H1 (cell line): Measurements from ENCODE around the gene ARHGAP12. TPM values are rescaled to one million over a fixed set of nuclear protein-coding genes. Genes with fewer than 3 reads are reported as not detected.

Experiments
- CTCF ChIA-PET: fragments of 300-600 bp; sonication (Branson Sonifier 250); formaldehyde crosslinking; loops from one replicate; lab custom pipeline; 2021; ENCODE audit not compliant: partially characterized antibody; lab: Charles Lee
- POLR2A ChIA-PET: fragments of 300-600 bp; sonication (Branson Sonifier 250); formaldehyde crosslinking; loops from one replicate; lab custom pipeline; 2021; ENCODE audit warnings: inconsistent platforms; ENCODE audit not compliant: partially characterized antibody; lab: Charles Lee
- DNase-seq, 2 experiments: peaks; one replicate each; pipeline versions ENCODE4 v3.0.0 to v3.0.0-alpha.2; 2010 to 2022; ENCODE audit warnings: low spot score in 2 of 2, low read depth in 1 of 2, mixed read lengths in 1 of 2
- FAIRE-seq: peaks from 2 replicates; lab custom pipeline; 2011; peaks lifted over from hg19 to GRCh38; lab: Jason Lieb, UNC
- H2AFZ ChIP-seq: 2 replicates; pipeline ENCODE4 v1.8.1; 2012; ENCODE audit warnings: low read length, inconsistent platforms
- H2AK5ac ChIP-seq: 2 replicates; pipeline ENCODE4 v1.6.1; 2013; ENCODE audit warnings: low read depth, low read length
- H2BK120ac ChIP-seq: replicated peaks from 2 replicates; pipeline ENCODE3; 2013; ENCODE audit warnings: low read depth, low read length, inconsistent platforms
- H2BK12ac ChIP-seq: 2 replicates; pipeline ENCODE4 v1.6.1; 2013; ENCODE audit warnings: low read depth, low read length
- H2BK15ac ChIP-seq: 2 replicates; pipeline ENCODE4 v1.6.1; 2013; ENCODE audit warnings: low read length
- H2BK20ac ChIP-seq: 2 replicates; pipeline ENCODE4 v1.6.1; 2013; ENCODE audit warnings: low read length
- H2BK5ac ChIP-seq: 2 replicates; pipeline ENCODE4 v1.6.1; 2013; ENCODE audit warnings: low read depth, low read length
- H3K14ac ChIP-seq: 2 replicates; pipeline ENCODE4 v1.6.1; 2013; ENCODE audit warnings: inconsistent platforms; ENCODE audit not compliant: insufficient read length
- H3K18ac ChIP-seq: 2 replicates; pipeline ENCODE4 v1.6.1; 2013; ENCODE audit warnings: low read length; ENCODE audit errors: extremely low read depth
- H3K23ac ChIP-seq: 2 replicates; pipeline ENCODE4 v1.6.1; 2013; ENCODE audit warnings: inconsistent platforms; ENCODE audit not compliant: insufficient read length
- H3K23me2 ChIP-seq: 2 replicates; pipeline ENCODE4 v1.6.1; 2013; ENCODE audit warnings: low read depth, low read length
- H3K27ac ChIP-seq: 2 replicates; pipeline ENCODE4 v1.6.1; 2011; ENCODE audit warnings: low read depth, low read length, inconsistent platforms
- H3K27me3 ChIP-seq, 4 experiments: replicated peaks in 1 of 4; 1 replicate in 1 of 4; 2 replicates in 3 of 4; pipeline versions ENCODE4 v1.6.1 to v1.8.1; 2011 to 2013; ENCODE audit warnings: low read length in 3 of 4, mild to moderate bottlenecking in 3 of 4, inconsistent platforms in 2 of 4, mixed read lengths in 2 of 4, moderate library complexity in 1 of 4; ENCODE audit not compliant: control insufficient read depth in 3 of 4, insufficient read depth in 3 of 4; ENCODE audit errors: extremely low read depth in 1 of 4
- H3K36me3 ChIP-seq, 4 experiments: 2 replicates each; pipeline versions ENCODE4 v1.6.1 to v1.8.1; 2011 to 2013; ENCODE audit warnings: mild to moderate bottlenecking in 4 of 4, low read length in 3 of 4, moderate library complexity in 2 of 4, control low read depth in 1 of 4, inconsistent platforms in 1 of 4; ENCODE audit not compliant: insufficient read depth in 4 of 4, control insufficient read depth in 2 of 4
- H3K4ac ChIP-seq: replicated peaks from 2 replicates; pipeline ENCODE3; 2013; ENCODE audit warnings: low read length, low read depth, mixed read lengths, inconsistent platforms; ENCODE audit not compliant: insufficient read length
- H3K4me1 ChIP-seq, 4 experiments: replicated peaks in 1 of 4; 1 replicate in 1 of 4; 2 replicates in 3 of 4; pipeline versions ENCODE4 v1.6.1 to v1.8.1; 2011 to 2013; ENCODE audit warnings: low read length in 3 of 4, inconsistent platforms in 2 of 4, mixed read lengths in 1 of 4; ENCODE audit not compliant: insufficient read depth in 4 of 4, control insufficient read depth in 3 of 4
- H3K4me2 ChIP-seq, 2 experiments: 2 replicates each; pipeline versions ENCODE4 v1.6.1 to v1.8.1; 2011 to 2013; ENCODE audit warnings: low read depth in 2 of 2, low read length in 2 of 2, control low read depth in 1 of 2, inconsistent platforms in 1 of 2, mild to moderate bottlenecking in 1 of 2; ENCODE audit not compliant: insufficient read depth in 1 of 2
- H3K4me3 ChIP-seq, 4 experiments: fragments of 200-600, 300-600 bp in 1 of 4; sonication (generic), shearing (Covaris generic), sonication (Bioruptor Twin) in 1 of 4; 2 replicates each; pipeline versions ENCODE4 v1.5.1 to v1.8.1; 2011 to 2016; ENCODE audit warnings: low read length in 4 of 4, low read depth in 3 of 4, control low read depth in 2 of 4, inconsistent platforms in 2 of 4, mild to moderate bottlenecking in 2 of 4, mixed read lengths in 1 of 4, moderate library complexity in 1 of 4; ENCODE audit not compliant: insufficient read depth in 2 of 4; ENCODE audit errors: extremely low read depth in 1 of 4
- H3K56ac ChIP-seq: replicated peaks from 2 replicates; pipeline ENCODE3; 2013; ENCODE audit warnings: low read depth, mild to moderate bottlenecking, mixed read lengths, low read length, inconsistent platforms; ENCODE audit not compliant: insufficient read length
- H3K79me1 ChIP-seq: 2 replicates; pipeline ENCODE4 v1.6.1; 2013; ENCODE audit warnings: low read depth, low read length, control low read depth
- H3K79me2 ChIP-seq, 2 experiments: 2 replicates each; pipeline versions ENCODE4 v1.6.1 to v1.8.1; 2012 to 2013; ENCODE audit warnings: low read length in 2 of 2, mild to moderate bottlenecking in 2 of 2, inconsistent platforms in 1 of 2; ENCODE audit not compliant: insufficient read depth in 2 of 2, control insufficient read depth in 1 of 2
- H3K9ac ChIP-seq, 4 experiments: replicated peaks in 1 of 4; 1 replicate in 1 of 4; 2 replicates in 3 of 4; pipeline versions ENCODE4 v1.6.1 to v1.8.1; 2011 to 2013; ENCODE audit warnings: low read depth in 3 of 4, low read length in 3 of 4, control low read depth in 2 of 4, mild to moderate bottlenecking in 2 of 4, moderate library complexity in 2 of 4, inconsistent platforms in 1 of 4; ENCODE audit errors: extremely low read depth in 1 of 4
- H3K9me3 ChIP-seq, 2 experiments: 2 replicates each; pipeline versions ENCODE4 v1.6.1 to v1.8.1; 2012 to 2013; ENCODE audit warnings: mild to moderate bottlenecking in 2 of 2, moderate library complexity in 2 of 2, control low read depth in 1 of 2, inconsistent platforms in 1 of 2, low read depth in 1 of 2, low read length in 1 of 2, mixed read lengths in 1 of 2; ENCODE audit not compliant: insufficient read depth in 2 of 2
- H4K20me1 ChIP-seq, 2 experiments: replicated peaks in 1 of 2; 2 replicates each; pipeline versions ENCODE3 to v1.8.1; 2011 to 2013; ENCODE audit warnings: inconsistent platforms in 2 of 2, low read length in 2 of 2, mild to moderate bottlenecking in 1 of 2; ENCODE audit not compliant: insufficient read depth in 2 of 2, control insufficient read depth in 1 of 2
- H4K5ac ChIP-seq: 2 replicates; pipeline ENCODE4 v1.6.1; 2013; ENCODE audit warnings: low read length, low read depth, mixed read lengths, inconsistent platforms; ENCODE audit not compliant: insufficient read length
- H4K8ac ChIP-seq: 2 replicates; pipeline ENCODE4 v1.8.0; 2013; ENCODE audit warnings: mild to moderate bottlenecking, moderate library complexity, low read length, inconsistent platforms; ENCODE audit not compliant: insufficient read depth; ENCODE audit errors: extremely low read depth
- H4K91ac ChIP-seq: replicated peaks from 2 replicates; pipeline ENCODE3; 2013; ENCODE audit warnings: low read length, mixed read lengths, inconsistent platforms; ENCODE audit not compliant: insufficient read length
- BRCA1 ChIP-seq: IDR thresholded peaks from 2 replicates; pipeline ENCODE4 v1.6.1; 2012; ENCODE audit warnings: low read depth, low read length, improper control_type of control experiment
- HDAC2 ChIP-seq, 2 experiments: fragments of 300-600 bp in 1 of 2; sonication (generic) in 1 of 2; IDR thresholded peaks; 2 replicates each; pipeline ENCODE4 v1.6.1; 2011 to 2012; ENCODE audit warnings: low read depth in 2 of 2, low read length in 2 of 2, mild to moderate bottlenecking in 2 of 2, moderate library complexity in 2 of 2, borderline replicate concordance in 1 of 2, inconsistent platforms in 1 of 2
- JUND ChIP-seq: IDR thresholded peaks from 2 replicates; pipeline ENCODE4 v1.6.1; 2011; ENCODE audit warnings: mild to moderate bottlenecking, improper control_type of control experiment, low read length
- NANOG ChIP-seq: IDR thresholded peaks from 2 replicates; pipeline ENCODE4 v1.6.1; 2011; ENCODE audit warnings: low read length, low read depth, mild to moderate bottlenecking, inconsistent platforms; ENCODE audit not compliant: insufficient read depth, poor library complexity, severe bottlenecking
- PHF8 ChIP-seq: fragments of 200-600 bp; sonication (generic); conservative IDR thresholded peaks from 2 replicates; pipeline ENCODE4 v1.7.1; 2012; ENCODE audit warnings: low read depth, mild to moderate bottlenecking, inconsistent platforms, low read length, moderate library complexity
- POLR2AphosphoS5 ChIP-seq: IDR thresholded peaks from 2 replicates; pipeline ENCODE4 v1.6.1; 2011; ENCODE audit warnings: low read depth, low read length
- POU5F1 ChIP-seq: IDR thresholded peaks from 2 replicates; pipeline ENCODE4 v1.6.1; 2011; ENCODE audit warnings: low read depth, mild to moderate bottlenecking, low read length, moderate library complexity
- RNF2 ChIP-seq: fragments of 200-900, 300-1000 bp; sonication (generic); IDR thresholded peaks from 2 replicates; pipeline ENCODE4 v1.7.1; 2016; ENCODE audit warnings: borderline replicate concordance, low read depth, mild to moderate bottlenecking, antibody characterized with exemption, low read length; ENCODE audit not compliant: poor library complexity, severe bottlenecking; ENCODE audit errors: missing control alignments
- SIX5 ChIP-seq: IDR thresholded peaks from 2 replicates; pipeline ENCODE4 v1.6.1; 2011; ENCODE audit warnings: mild to moderate bottlenecking, low read depth, low read length
- SP4 ChIP-seq: IDR thresholded peaks from 2 replicates; pipeline ENCODE4 v1.6.1; 2012; ENCODE audit warnings: low read length, inconsistent platforms
- SUZ12 ChIP-seq: fragments of 200-600 bp; sonication (generic); IDR thresholded peaks from 2 replicates; pipeline ENCODE4 v1.6.1; 2012; ENCODE audit warnings: mild to moderate bottlenecking, inconsistent platforms, low read length, moderate library complexity, mixed read lengths
- WGBS, 2 experiments: shearing (Covaris generic) in 1 of 2; methylation state at CpG; one replicate each; pipeline versions ENCODE4 v1.1.6 to v1.1.7; 2013 to 2015; ENCODE audit warnings: low lambda C conversion rate in 2 of 2, mixed read lengths in 2 of 2, inconsistent platforms in 1 of 2, low coverage in 1 of 2, missing lambda C conversion rate in 1 of 2; ENCODE audit not compliant: insufficient replicate concordance in 2 of 2, insufficient coverage in 1 of 2, insufficient read length in 1 of 2; ENCODE audit errors: extremely low coverage in 1 of 2, missing lambda C conversion rate in 1 of 2; 5-methylcytosine and 5-hydroxymethylcytosine counted together
- polyA plus RNA-seq, 7 experiments: library from polyadenylated mRNA; depleted of rRNA in 3 of 7; stranded (reverse) in 5 of 7; unstranded in 2 of 7; fragments of >200 nt in 5 of 7; fragments of 200-250 nt in 2 of 7; gene quantifications; 1 replicate in 5 of 7; 2 replicates in 1 of 7; 4 replicates in 1 of 7; pipeline versions ENCODE4 v1.2.1 to v1.2.3, GENCODE V29; 2011 to 2013; ENCODE audit warnings: missing spikeins in 2 of 7, mixed read lengths in 2 of 7
- total RNA-seq: library from RNA; stranded (reverse); fragmentation: NEBNext Ultra II Directional; extraction: Animal tissue kit (Norgen Biotek cat#: 25700); gene quantifications from 2 replicates; pipeline ENCODE4 v1.2.1, GENCODE V29; 2021
- TF ChIP-seq, protein P1 (sequence below): IDR thresholded peaks from 2 replicates; pipeline ENCODE4 v1.6.1; 2012; ENCODE audit warnings: inconsistent platforms

ARHGAP12 gene
- total and polyA plus RNA-seq, 2 of the 8 experiments (the other 6 are each of a cell fraction or from before 2014, with no cell fraction given) = 10.1 to 39.0 TPM

DNA sequence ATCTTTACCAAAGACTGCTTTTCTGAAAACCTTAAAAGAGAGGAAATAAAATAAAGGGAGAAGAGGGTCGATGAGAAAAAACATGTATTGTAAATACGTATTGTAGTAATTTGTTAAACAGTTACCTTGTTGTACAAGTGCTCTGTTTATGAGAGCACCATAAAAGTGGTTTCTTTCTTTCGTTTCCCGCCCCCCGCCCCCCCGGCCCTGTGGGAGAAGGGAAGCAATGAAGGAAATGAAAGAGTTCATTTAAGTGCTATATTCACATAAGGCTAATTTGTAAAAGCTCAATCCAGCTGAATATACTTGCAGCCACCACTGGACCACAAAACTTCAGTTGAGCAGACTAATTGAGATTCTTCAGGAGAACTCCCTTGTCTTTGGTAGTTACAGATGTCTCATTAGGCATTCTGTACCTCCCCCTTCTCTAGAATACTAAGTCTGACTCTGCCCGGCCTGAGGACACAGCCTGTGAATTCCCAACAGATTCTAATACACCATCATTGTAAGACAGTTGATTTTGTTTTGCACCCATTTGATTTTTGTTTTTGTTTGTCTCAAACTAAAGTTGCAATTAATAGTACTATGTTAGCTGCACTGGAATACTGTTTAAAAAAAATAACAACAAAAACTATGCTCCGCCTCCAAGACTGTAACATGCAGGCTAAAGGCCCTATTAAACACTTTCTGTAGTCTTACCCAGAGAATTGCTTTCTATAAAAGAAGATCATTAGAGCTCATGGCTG lies 124.9 kb downstream of the ARHGAP12 start:
- no peak overlapping the region for H2AFZ ChIP-seq
- H3K79me2 ChIP-seq = no peaks in the 10 kb centered on the region
- ChIA-PET POLR2A (no interaction called here), CTCF (interaction anchor here (0.7 kb wide), 1 partner anchor 302 kb away, joined by 3 read pairs; no protein-coding TSS in a partner anchor)
- H3K56ac ChIP-seq = no peak overlapping the region
- WGBS, 2 experiments = 80 to 100% methylated on average over 2 to 8 of the region's 8 CpGs
- H3K23me2 ChIP-seq = no peaks in the 10 kb centered on the region
- no peak overlapping the region for H2AK5ac ChIP-seq
- H2BK12ac ChIP-seq = no peak overlapping the region
- no peaks in the 10 kb centered on the region for H3K27me3 ChIP-seq
- H3K4me1 ChIP-seq = no peaks in the 10 kb centered on the region
- no peak overlapping the region for H4K91ac ChIP-seq
- no peak overlapping the region for H3K18ac ChIP-seq
- no peaks in the 10 kb centered on the region for H4K20me1 ChIP-seq
- no peak overlapping the region for H2BK15ac ChIP-seq
- H3K9ac ChIP-seq = no peak overlapping the region
- H3K79me1 ChIP-seq = no peaks in the 10 kb centered on the region
- no peak overlapping the region for H4K5ac ChIP-seq
- H3K23ac ChIP-seq = no peak overlapping the region
- H3K27ac ChIP-seq = no peak overlapping the region
- no peaks in the 10 kb centered on the region for H3K9me3 ChIP-seq
- no peak for FAIRE-seq
- no peak overlapping the region for H2BK5ac ChIP-seq
- peaks cover 0 to 9% (median 3%) of the 10 kb centered on the region in 4 experiments; a peak in 2 of 8 replicates for H3K36me3 ChIP-seq
- H2BK20ac ChIP-seq = no peak overlapping the region
- DNase-seq = no peak
- no peak overlapping the region for H3K4me2 ChIP-seq
- H4K8ac ChIP-seq = no peak overlapping the region
- no peak overlapping the region for H2BK120ac ChIP-seq
- no peak overlapping the region for H3K4ac ChIP-seq
- H3K14ac ChIP-seq = no peak overlapping the region
- no peak overlapping the region for H3K4me3 ChIP-seq
- TF ChIP-seq SP4 (no peak), JUND (no peak), POLR2AphosphoS5 (no peak), SUZ12 (no peak), RNF2 (no peak), HDAC2 (IDR thresholded peaks at IDR 0.05; ENCODE audit: borderline replicate concordance in 1 of 2, low read depth in 2 of 2, low read length in 2 of 2) (no peak), BRCA1 (no peak), NANOG (no peak), SIX5 (no peak), PHF8 (no peak), POU5F1 (no peak)
- TF ChIP-seq, protein P1, sequence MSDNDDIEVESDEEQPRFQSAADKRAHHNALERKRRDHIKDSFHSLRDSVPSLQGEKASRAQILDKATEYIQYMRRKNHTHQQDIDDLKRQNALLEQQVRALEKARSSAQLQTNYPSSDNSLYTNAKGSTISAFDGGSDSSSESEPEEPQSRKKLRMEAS = no peak
